Stomach (tissue), 4 donors: ENCODE data around the gene CARMIL1.

ENCODE experiments used
- CTCF ChIP-seq, 7 experiments: fragments of 450-650 bp in 4 of 7; fragments of 200-600 bp in 3 of 7; sonication (generic) in 3 of 7; IDR thresholded peaks; one replicate each; pipeline ENCODE4 v1.5.1; 2016 to 2019; ENCODE audit warnings: antibody characterized with exemption in 7 of 7, control low read depth in 2 of 7, mild to moderate bottlenecking in 1 of 7
- POLR2A ChIP-seq, 4 donors: fragments of 450-650 bp; IDR thresholded peaks; one replicate each; pipeline ENCODE4 v1.6.1; 2016; ENCODE audit warnings: antibody characterized with exemption in 4 of 4, control low read depth in 2 of 4, mild to moderate bottlenecking in 1 of 4, moderate library complexity in 1 of 4
- POLR2AphosphoS5 ChIP-seq, 3 donors: sonication (generic); formaldehyde crosslinking; IDR thresholded peaks; one replicate each; pipeline ENCODE4 v1.6.1; 2016; ENCODE audit warnings: antibody characterized with exemption in 3 of 3

- TF ChIP-seq CTCF (IDR thresholded peaks at IDR 0.05) (no peak), POLR2AphosphoS5 (IDR thresholded peaks at IDR 0.05) (peak in 1 of 3 donors; percentile 33), POLR2A (IDR thresholded peaks at IDR 0.05) (no peak)
Observed at GRCh38 chr6:25473447-25473846, 194.3 kb downstream of the CARMIL1 start.
